ENCODE data around the gene C14orf132.
A peak's percentile ranks its signal among the peaks of the same experiment; 100 is the strongest.

The C14orf132 gene

GRCh38 chr14:96084796-96085195 is 45.6 kb downstream of the C14orf132 start:
- no peak for DNase-seq

GRCh38 chr14:96085369-96085768 is 46.2 kb downstream of the C14orf132 start:
- no peak for DNase-seq

GRCh38 chr14:96086032-96086431 is 46.9 kb downstream of the C14orf132 start:
- no peak for DNase-seq

GRCh38 chr14:96086574-96087077 is 47.5 kb downstream of the C14orf132 start:
- DNase-seq, result no peak

GRCh38 chr14:96088074-96088473 is 48.9 kb downstream of the C14orf132 start:
- no peak for DNase-seq

- no peak for DNase-seq
These were observed 49.3 kb downstream of the C14orf132 start for GRCh38 chr14:96088481-96088880.

GRCh38 chr14:96088911-96089310 is 49.7 kb downstream of the C14orf132 start:
- peak; percentile 6 for DNase-seq

GRCh38 chr14:96089401-96089800 is 50.2 kb downstream of the C14orf132 start:
- DNase-seq, result peak; percentile 3

GRCh38 chr14:96090441-96091148 is 51.4 kb downstream of the C14orf132 start:
- peak; percentile 90 for DNase-seq

GRCh38 chr14:96091149-96091693 is 52.1 kb downstream of the C14orf132 start:
- no peak for DNase-seq

GRCh38 chr14:96091941-96092411 is 52.8 kb downstream of the C14orf132 start:
- DNase-seq, result no peak

- no peak for DNase-seq
These were observed 53.8 kb downstream of the C14orf132 start for GRCh38 chr14:96092936-96093335.

- DNase-seq, result no peak
These were observed 55.0 kb downstream of the C14orf132 start for GRCh38 chr14:96094211-96094610.

GRCh38 chr14:96094656-96095055 is 55.5 kb downstream of the C14orf132 start:
- no peak for DNase-seq

GRCh38 chr14:96095058-96095457 is 55.9 kb downstream of the C14orf132 start:
- no peak for DNase-seq

- no peak for DNase-seq
These were observed 56.7 kb downstream of the C14orf132 start for GRCh38 chr14:96095581-96096476.

- no peak for DNase-seq
These were observed 57.8 kb downstream of the C14orf132 start for GRCh38 chr14:96096639-96097610.

GRCh38 chr14:96097752-96098151 is 58.6 kb downstream of the C14orf132 start:
- no peak for DNase-seq

- DNase-seq, result peak; percentile 58
These were observed 59.3 kb downstream of the C14orf132 start for GRCh38 chr14:96098309-96098998.

GRCh38 chr14:96098999-96099335 is 59.8 kb downstream of the C14orf132 start:
- no peak for DNase-seq

Measured in right hindlimb (tissue), 1 donor.